ENCODE data around the gene ALG8. TPM values are rescaled to one million over a fixed set of nuclear protein-coding genes. Genes with fewer than 3 reads are reported as not detected.

Gene ALG8
- total and polyA plus RNA-seq, 2 of the 8 experiments (the other 6 are each of a cell fraction or from before 2014, with no cell fraction given), result 66.7 to 84.3 TPM

DNA sequence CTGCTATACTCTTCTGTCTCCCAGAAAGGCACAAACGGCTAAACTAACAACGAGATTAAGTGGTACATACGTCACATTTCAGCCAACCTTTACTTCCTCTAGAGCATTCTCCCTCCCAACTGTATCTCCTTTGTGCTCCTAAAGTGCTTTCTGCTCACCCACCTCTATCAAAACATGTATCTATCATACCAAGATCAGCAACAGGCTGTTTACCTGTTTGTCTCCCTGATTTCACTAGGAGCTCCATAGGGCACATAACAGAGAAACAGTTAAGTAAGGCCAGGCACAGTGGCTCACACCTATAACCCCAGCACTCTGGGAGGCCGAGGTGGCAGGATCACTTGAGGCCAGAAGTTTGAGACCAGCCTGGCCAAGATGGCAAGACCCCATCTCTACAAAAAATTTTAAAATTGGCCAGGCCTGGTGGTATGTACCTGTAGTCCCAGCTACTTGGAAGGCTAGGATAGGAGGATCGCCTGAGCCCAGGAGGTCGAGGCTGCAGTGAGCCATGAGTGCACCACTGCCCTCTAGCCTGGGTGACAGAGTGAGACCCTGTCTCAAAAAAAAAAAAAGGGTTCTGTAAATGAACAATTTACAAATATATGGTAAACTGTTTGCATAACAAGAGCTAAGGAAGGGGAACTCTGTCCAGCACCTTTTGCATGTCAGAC is 62.6 kb downstream of the ALG8 start:
- Histone ChIP-seq H3K4me3 (ENCODE audit: extremely low read depth in 1 of 4, insufficient read depth in 2 of 4, low read depth in 3 of 4, low read length in 4 of 4) (no peak overlapping the region), H3K4ac (replicated peaks; ENCODE audit: insufficient read length, low read depth, low read length) (no peak overlapping the region), H2BK120ac (replicated peaks; ENCODE audit: low read depth, low read length) (no peak overlapping the region), H2BK5ac (ENCODE audit: low read depth, low read length) (no peak overlapping the region), H3K23ac (ENCODE audit: insufficient read length) (no peak overlapping the region), H3K4me2 (ENCODE audit: insufficient read depth in 1 of 2, low read depth in 2 of 2, low read length in 2 of 2) (no peak overlapping the region; a peak in 1 of 4 replicates), H3K4me1 (replicated peaks in 1 of 4; ENCODE audit: control insufficient read depth in 3 of 4, insufficient read depth in 4 of 4, low read length in 3 of 4) (peaks cover 0 to 9% (median 3%) of the 10 kb centered on the region in 4 experiments; a peak in 2 of 7 replicates), H3K23me2 (ENCODE audit: low read depth, low read length) (peaks cover 5% of the 10 kb centered on the region; the same call in 1 of the 2 replicates), H4K5ac (ENCODE audit: insufficient read length, low read depth, low read length) (no peak overlapping the region), H3K27ac (ENCODE audit: low read depth, low read length) (no peak overlapping the region), H3K36me3 (ENCODE audit: control insufficient read depth in 2 of 4, insufficient read depth in 4 of 4, low read length in 3 of 4) (peaks cover 0 to 11% (median 1%) of the 10 kb centered on the region in 4 experiments; a peak in 4 of 8 replicates), H3K56ac (replicated peaks; ENCODE audit: insufficient read length, low read depth, low read length) (no peak overlapping the region), H2AK5ac (ENCODE audit: low read depth, low read length) (no peak overlapping the region), H2BK15ac (ENCODE audit: low read length) (no peak overlapping the region), H4K20me1 (replicated peaks in 1 of 2; ENCODE audit: control insufficient read depth in 1 of 2, insufficient read depth in 2 of 2, low read length in 2 of 2) (peaks cover 3 to 13% of the 10 kb centered on the region in 2 experiments), H4K91ac (replicated peaks; ENCODE audit: insufficient read length, low read length) (no peak overlapping the region), H3K79me1 (ENCODE audit: low read depth, low read length) (peaks cover 23% of the 10 kb centered on the region), H2AFZ (ENCODE audit: low read length) (no peak overlapping the region), H3K9ac (replicated peaks in 1 of 4; ENCODE audit: extremely low read depth in 1 of 4, low read depth in 3 of 4, low read length in 3 of 4) (no peak overlapping the region; a peak in 1 of 7 replicates), H3K9me3 (ENCODE audit: insufficient read depth in 2 of 2, low read depth in 1 of 2, low read length in 1 of 2) (no peaks in the 10 kb centered on the region), H4K8ac (ENCODE audit: extremely low read depth, insufficient read depth, low read length) (no peak overlapping the region), H3K18ac (ENCODE audit: extremely low read depth, low read length) (no peak overlapping the region), H2BK12ac (ENCODE audit: low read depth, low read length) (no peak overlapping the region), H3K79me2 (ENCODE audit: control insufficient read depth in 1 of 2, insufficient read depth in 2 of 2, low read length in 2 of 2) (peaks cover 20 to 47% of the 10 kb centered on the region in 2 experiments), H3K14ac (ENCODE audit: insufficient read length) (no peak overlapping the region), H2BK20ac (ENCODE audit: low read length) (no peak overlapping the region), H3K27me3 (replicated peaks in 1 of 4; ENCODE audit: control insufficient read depth in 3 of 4, extremely low read depth in 1 of 4, insufficient read depth in 3 of 4, low read length in 3 of 4) (no peaks in the 10 kb centered on the region)
- ChIA-PET POLR2A (ENCODE audit: partially characterized antibody) (interaction anchor here (0.6 to 3.6 kb wide), 5 partner anchors 8 to 161 kb away, joined by 3 to 18 read pairs (median 6); no protein-coding TSS in a partner anchor), CTCF (ENCODE audit: partially characterized antibody) (interaction anchor here (0.6 to 2.2 kb wide), 5 partner anchors 12 to 42 kb away, joined by 3 to 12 read pairs (median 4); partner anchors contain the start of gene THRSP)
- FAIRE-seq, result no peak
- DNase-seq (ENCODE audit: low read depth in 1 of 2, low spot score in 2 of 2), result no peak
- WGBS, 2 experiments (ENCODE audit: extremely low coverage in 1 of 2, insufficient coverage in 1 of 2, insufficient read length in 1 of 2, insufficient replicate concordance in 2 of 2, low coverage in 1 of 2, low lambda C conversion rate in 2 of 2, missing lambda C conversion rate in 1 of 2), result 92% methylated on average over 6 of the region's 6 CpGs; no CpG with 5 or more reads in 1 of the 2 experiments
- TF ChIP-seq RFX5 (IDR thresholded peaks at IDR 0.05; ENCODE audit: borderline replicate concordance, low read depth, low read length), result no peak
- TF ChIP-seq, protein P1, sequence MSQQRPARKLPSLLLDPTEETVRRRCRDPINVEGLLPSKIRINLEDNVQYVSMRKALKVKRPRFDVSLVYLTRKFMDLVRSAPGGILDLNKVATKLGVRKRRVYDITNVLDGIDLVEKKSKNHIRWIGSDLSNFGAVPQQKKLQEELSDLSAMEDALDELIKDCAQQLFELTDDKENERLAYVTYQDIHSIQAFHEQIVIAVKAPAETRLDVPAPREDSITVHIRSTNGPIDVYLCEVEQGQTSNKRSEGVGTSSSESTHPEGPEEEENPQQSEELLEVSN (IDR thresholded peaks at IDR 0.05), result no peak
